ENCODE results near the gene SLC6A18.

- TF ChIP-seq, protein P1, sequence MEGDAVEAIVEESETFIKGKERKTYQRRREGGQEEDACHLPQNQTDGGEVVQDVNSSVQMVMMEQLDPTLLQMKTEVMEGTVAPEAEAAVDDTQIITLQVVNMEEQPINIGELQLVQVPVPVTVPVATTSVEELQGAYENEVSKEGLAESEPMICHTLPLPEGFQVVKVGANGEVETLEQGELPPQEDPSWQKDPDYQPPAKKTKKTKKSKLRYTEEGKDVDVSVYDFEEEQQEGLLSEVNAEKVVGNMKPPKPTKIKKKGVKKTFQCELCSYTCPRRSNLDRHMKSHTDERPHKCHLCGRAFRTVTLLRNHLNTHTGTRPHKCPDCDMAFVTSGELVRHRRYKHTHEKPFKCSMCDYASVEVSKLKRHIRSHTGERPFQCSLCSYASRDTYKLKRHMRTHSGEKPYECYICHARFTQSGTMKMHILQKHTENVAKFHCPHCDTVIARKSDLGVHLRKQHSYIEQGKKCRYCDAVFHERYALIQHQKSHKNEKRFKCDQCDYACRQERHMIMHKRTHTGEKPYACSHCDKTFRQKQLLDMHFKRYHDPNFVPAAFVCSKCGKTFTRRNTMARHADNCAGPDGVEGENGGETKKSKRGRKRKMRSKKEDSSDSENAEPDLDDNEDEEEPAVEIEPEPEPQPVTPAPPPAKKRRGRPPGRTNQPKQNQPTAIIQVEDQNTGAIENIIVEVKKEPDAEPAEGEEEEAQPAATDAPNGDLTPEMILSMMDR (optimal IDR thresholded peaks at IDR 0.05 in 1 of 3, IDR thresholded peaks at IDR 0.05 in 1 of 3, conservative IDR thresholded peaks at IDR 0.05 in 1 of 3; ENCODE audit: extremely low read depth in 1 of 3, insufficient read depth in 2 of 3, low read length in 3 of 3): no peak
- TF ChIP-seq EZH2 (IDR thresholded peaks at IDR 0.05; ENCODE audit: low read length): no peak
Measured at GRCh38 chr5:1223278-1223670, 1.9 kb upstream of the SLC6A18 start.
